ENCODE data around the gene MINDY2. TPM values are rescaled to one million over a fixed set of nuclear protein-coding genes. Genes with fewer than 3 reads are reported as not detected.
A peak's percentile ranks its signal among the peaks of the same experiment; 100 is the strongest.

The MINDY2 gene
- total RNA-seq (10 to 100 TPM in 1 of 2 experiments, 1 to 10 TPM in 1; 9.6 to 12.1 TPM), polyA plus RNA-seq (18.8 TPM)

- CTCF ChIA-PET = interaction anchor here (0.7 to 6.8 kb wide), 22 partner anchors 9 to 543 kb away, joined by 3 to 58 read pairs (median 4); partner anchors contain the start of genes ADAM10 and SLTM
- H3K27me3 Mint-ChIP-seq = no peaks in the 10 kb centered on the region
- H3K4me1 Mint-ChIP-seq = peaks cover 8 to 18% (median 9%) of the 10 kb centered on the region in 3 donors
- no peaks in the 10 kb centered on the region for H3K9me3 ChIP-seq (ENCODE audit: low read length)
- peak within 1 kb of the TSS in 2 of 7 donors; percentile 26 to 98 for H3K4me3 Mint-ChIP-seq
- peak; percentile 87 to 96 (median 90) for DNase-seq
- peak within 1 kb of the TSS; percentile 86 for H3K27ac ChIP-seq (ENCODE audit: low read depth, low read length)
- no peaks in the 10 kb centered on the region for H3K27me3 ChIP-seq (ENCODE audit: insufficient read depth, low read length, poor library complexity, severe bottlenecking)
- H3K36me3 ChIP-seq (ENCODE audit: insufficient read depth, low read length) = no peaks in the 10 kb centered on the region
- H3K27ac Mint-ChIP-seq = peak within 1 kb of the TSS; percentile 78 to 97 (median 92)
- H3K9me3 Mint-ChIP-seq = no peaks in the 10 kb centered on the region
- peak within 1 kb of the TSS; percentile 58 for H3K4me3 ChIP-seq (ENCODE audit: low read length)
- H3K4me1 ChIP-seq (ENCODE audit: insufficient read depth, low read length) = peaks cover 35% of the 10 kb centered on the region
- POLR2A ChIA-PET = interaction anchor here (0.6 to 2.4 kb wide), 7 partner anchors 19 to 368 kb away, joined by 3 to 79 read pairs (median 4); partner anchors contain the start of genes ADAM10, RNF111 and SLTM
- peaks cover 0 to 9% (median 0%) of the 10 kb centered on the region in 3 donors for H3K36me3 Mint-ChIP-seq
These were observed at the start of gene MINDY2 for GRCh38 chr15:58770857-58771620. MINDY2 (plus strand) TSS chr15:58771302; CDS start chr15:58771396, 94 bp downstream.

GRCh38 chr15:58724466-58724865 is 46.6 kb upstream of the MINDY2 start:
- peaks cover 6 to 14% (median 11%) of the 10 kb centered on the region in 3 donors for H3K36me3 Mint-ChIP-seq
- no peaks in the 10 kb centered on the region for H3K36me3 ChIP-seq (ENCODE audit: insufficient read depth, low read length)
- H3K4me1 ChIP-seq (ENCODE audit: insufficient read depth, low read length) = peaks cover 15% of the 10 kb centered on the region
- POLR2A ChIA-PET = no interaction called here
- H3K4me1 Mint-ChIP-seq = peaks cover 53 to 73% (median 72%) of the 10 kb centered on the region in 3 donors
- peak overlapping the region in 2 of 7 donors; percentile 4 to 20 for H3K4me3 Mint-ChIP-seq
- peak in 1 of 5 donors; percentile 12 for DNase-seq
- CTCF ChIA-PET = no interaction called here
- no peaks in the 10 kb centered on the region for H3K9me3 Mint-ChIP-seq
- H3K9me3 ChIP-seq (ENCODE audit: low read length) = no peaks in the 10 kb centered on the region
- no peaks in the 10 kb centered on the region for H3K27me3 ChIP-seq (ENCODE audit: insufficient read depth, low read length, poor library complexity, severe bottlenecking)
- H3K27ac Mint-ChIP-seq = peak overlapping the region in 5 of 8 donors; percentile 2 to 56 (median 30)
- H3K27ac ChIP-seq (ENCODE audit: low read depth, low read length) = no peak overlapping the region
- no peaks in the 10 kb centered on the region for H3K27me3 Mint-ChIP-seq
- H3K4me3 ChIP-seq (ENCODE audit: low read length) = no peak overlapping the region

GRCh38 chr15:58726867-58727266 is 44.2 kb upstream of the MINDY2 start:
- Histone ChIP-seq H3K4me3 (ENCODE audit: low read length) (no peak overlapping the region), H3K27ac (ENCODE audit: low read depth, low read length) (no peak overlapping the region), H3K27me3 (ENCODE audit: insufficient read depth, low read length, poor library complexity, severe bottlenecking) (no peaks in the 10 kb centered on the region), H3K4me1 (ENCODE audit: insufficient read depth, low read length) (peaks cover 21% of the 10 kb centered on the region), H3K9me3 (ENCODE audit: low read length) (no peaks in the 10 kb centered on the region), H3K36me3 (ENCODE audit: insufficient read depth, low read length) (no peaks in the 10 kb centered on the region)
- Mint-ChIP-seq H3K27me3 (no peaks in the 10 kb centered on the region), H3K27ac (no peak overlapping the region), H3K4me3 (peak overlapping the region in 1 of 7 donors; percentile 41), H3K9me3 (no peaks in the 10 kb centered on the region), H3K36me3 (peaks cover 0 to 16% (median 7%) of the 10 kb centered on the region in 3 donors), H3K4me1 (peaks cover 50 to 70% (median 68%) of the 10 kb centered on the region in 3 donors)
- DNase-seq = no peak
- ChIA-PET CTCF (no interaction called here), POLR2A (no interaction called here)

DNA sequence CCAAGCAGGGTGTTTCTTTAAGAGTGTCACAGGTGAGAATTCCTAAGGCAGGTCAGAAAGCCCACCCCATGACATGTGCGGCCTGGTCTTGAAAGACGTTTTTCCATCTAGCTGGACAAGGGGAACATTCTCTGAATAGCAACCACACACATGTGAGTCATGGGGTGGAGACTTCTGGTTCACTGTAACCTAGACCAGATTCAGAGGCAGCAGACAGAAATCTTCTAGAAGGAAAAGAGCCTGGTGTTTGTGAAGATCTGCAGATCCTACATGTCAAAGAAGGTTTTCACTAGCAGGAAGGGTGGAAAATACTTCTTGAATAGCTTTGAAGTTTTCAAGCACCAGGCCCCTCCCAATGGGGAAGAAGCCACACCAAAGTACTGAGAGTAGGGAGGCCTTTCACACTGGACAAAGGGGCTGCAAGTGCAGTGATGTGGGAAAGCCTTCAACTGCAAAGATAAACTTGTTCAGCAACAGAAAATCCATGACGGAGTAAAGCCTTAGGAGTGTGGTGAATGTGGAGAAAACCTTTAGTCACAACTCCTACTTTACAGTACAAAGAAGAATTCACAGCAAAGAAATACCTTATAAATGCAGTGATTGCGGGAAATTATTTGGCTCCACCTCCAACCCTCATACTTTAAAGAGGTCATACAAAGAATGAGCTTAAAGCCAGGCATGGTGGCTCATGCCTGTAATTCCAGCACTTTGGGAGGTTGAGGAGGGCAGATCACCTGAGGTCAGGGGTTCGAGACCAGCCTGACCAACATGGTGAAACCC is 39.2 kb upstream of the MINDY2 start:
- no peaks in the 10 kb centered on the region for H3K27me3 Mint-ChIP-seq
- H3K4me3 ChIP-seq (ENCODE audit: low read length) = no peak overlapping the region
- POLR2A ChIA-PET = no interaction called here
- H3K27ac Mint-ChIP-seq = peak overlapping the region in 5 of 8 donors; percentile 18 to 85 (median 51)
- peaks cover 0 to 17% (median 4%) of the 10 kb centered on the region in 3 donors for H3K36me3 Mint-ChIP-seq
- CTCF ChIA-PET = no interaction called here
- H3K27ac ChIP-seq (ENCODE audit: low read depth, low read length) = no peak overlapping the region
- H3K4me3 Mint-ChIP-seq = peak overlapping the region in 3 of 7 donors; percentile 9 to 33 (median 9)
- H3K4me1 ChIP-seq (ENCODE audit: insufficient read depth, low read length) = peaks cover 42% of the 10 kb centered on the region
- H3K36me3 ChIP-seq (ENCODE audit: insufficient read depth, low read length) = no peaks in the 10 kb centered on the region
- H3K27me3 ChIP-seq (ENCODE audit: insufficient read depth, low read length, poor library complexity, severe bottlenecking) = no peaks in the 10 kb centered on the region
- no peaks in the 10 kb centered on the region for H3K9me3 Mint-ChIP-seq
- peaks cover 60 to 83% (median 76%) of the 10 kb centered on the region in 3 donors for H3K4me1 Mint-ChIP-seq
- DNase-seq = no peak
- H3K9me3 ChIP-seq (ENCODE audit: low read length) = no peaks in the 10 kb centered on the region

- Mint-ChIP-seq H3K36me3 (peaks cover 0 to 17% (median 4%) of the 10 kb centered on the region in 3 donors), H3K27me3 (no peaks in the 10 kb centered on the region), H3K4me1 (peaks cover 64 to 86% (median 80%) of the 10 kb centered on the region in 3 donors), H3K27ac (peak overlapping the region in 4 of 8 donors; percentile 51 to 83 (median 63)), H3K4me3 (peak overlapping the region in 2 of 7 donors; percentile 6 to 33), H3K9me3 (no peaks in the 10 kb centered on the region)
- no peak for DNase-seq
- CTCF ChIA-PET = no interaction called here
- Histone ChIP-seq H3K27me3 (ENCODE audit: insufficient read depth, low read length, poor library complexity, severe bottlenecking) (no peaks in the 10 kb centered on the region), H3K9me3 (ENCODE audit: low read length) (no peaks in the 10 kb centered on the region), H3K27ac (ENCODE audit: low read depth, low read length) (no peak overlapping the region), H3K4me1 (ENCODE audit: insufficient read depth, low read length) (peaks cover 48% of the 10 kb centered on the region), H3K4me3 (ENCODE audit: low read length) (no peak overlapping the region), H3K36me3 (ENCODE audit: insufficient read depth, low read length) (no peaks in the 10 kb centered on the region)
- POLR2A ChIA-PET = no interaction called here
These were observed 38.3 kb upstream of the MINDY2 start for GRCh38 chr15:58732625-58733363.

GRCh38 chr15:58734859-58735258 is 36.2 kb upstream of the MINDY2 start:
- DNase-seq = no peak
- Mint-ChIP-seq H3K9me3 (no peaks in the 10 kb centered on the region), H3K4me1 (peaks cover 67 to 90% (median 83%) of the 10 kb centered on the region in 3 donors), H3K27ac (peak overlapping the region in 4 of 8 donors; percentile 2 to 63 (median 36)), H3K4me3 (no peak overlapping the region), H3K27me3 (no peaks in the 10 kb centered on the region), H3K36me3 (peaks cover 0 to 10% (median 0%) of the 10 kb centered on the region in 3 donors)
- H3K4me3 ChIP-seq (ENCODE audit: low read length) = no peak overlapping the region
- no peaks in the 10 kb centered on the region for H3K9me3 ChIP-seq (ENCODE audit: low read length)
- H3K27ac ChIP-seq (ENCODE audit: low read depth, low read length) = no peak overlapping the region
- no peaks in the 10 kb centered on the region for H3K27me3 ChIP-seq (ENCODE audit: insufficient read depth, low read length, poor library complexity, severe bottlenecking)
- peaks cover 47% of the 10 kb centered on the region for H3K4me1 ChIP-seq (ENCODE audit: insufficient read depth, low read length)
- no peaks in the 10 kb centered on the region for H3K36me3 ChIP-seq (ENCODE audit: insufficient read depth, low read length)
- POLR2A ChIA-PET = no interaction called here
- CTCF ChIA-PET = no interaction called here

DNA sequence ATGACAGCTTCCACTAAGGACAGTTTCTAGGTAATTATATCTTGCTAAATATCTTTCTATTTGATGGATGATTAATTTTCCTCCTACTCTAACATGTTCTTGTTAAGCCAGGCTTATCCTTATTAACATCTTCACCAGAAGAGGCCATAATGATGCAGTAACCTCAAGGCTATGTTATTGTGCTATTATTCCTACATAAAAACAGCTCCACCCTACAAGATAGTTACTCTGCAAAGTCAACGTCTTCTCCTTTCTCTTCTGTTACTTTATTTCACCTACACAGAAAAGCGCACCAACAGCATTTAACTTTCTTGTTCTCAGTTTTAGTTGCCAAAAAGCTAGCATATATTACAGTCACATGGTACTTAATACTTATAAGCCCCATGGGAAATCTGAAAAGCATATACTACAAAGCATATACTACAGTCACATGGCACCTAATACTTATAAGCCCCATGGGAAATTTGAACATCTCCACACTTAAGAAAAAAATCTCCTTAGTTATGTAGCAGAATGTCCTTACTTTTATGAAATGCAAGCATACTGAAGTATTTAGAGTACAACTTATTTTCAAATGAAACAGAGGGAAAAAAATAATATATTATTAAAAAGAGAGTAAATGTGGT is 35.0 kb upstream of the MINDY2 start:
- no peaks in the 10 kb centered on the region for H3K27me3 Mint-ChIP-seq
- ChIA-PET POLR2A (no interaction called here), CTCF (no interaction called here)
- DNase-seq = no peak
- peak overlapping the region in 2 of 7 donors; percentile 4 to 7 for H3K4me3 Mint-ChIP-seq
- peaks cover 67 to 91% (median 85%) of the 10 kb centered on the region in 3 donors for H3K4me1 Mint-ChIP-seq
- Histone ChIP-seq H3K27me3 (ENCODE audit: insufficient read depth, low read length, poor library complexity, severe bottlenecking) (no peaks in the 10 kb centered on the region), H3K4me1 (ENCODE audit: insufficient read depth, low read length) (peaks cover 57% of the 10 kb centered on the region), H3K36me3 (ENCODE audit: insufficient read depth, low read length) (no peaks in the 10 kb centered on the region), H3K9me3 (ENCODE audit: low read length) (no peaks in the 10 kb centered on the region), H3K27ac (ENCODE audit: low read depth, low read length) (no peak overlapping the region), H3K4me3 (ENCODE audit: low read length) (no peak overlapping the region)
- H3K36me3 Mint-ChIP-seq = peaks cover 0 to 8% (median 0%) of the 10 kb centered on the region in 3 donors
- H3K9me3 Mint-ChIP-seq = no peaks in the 10 kb centered on the region
- peak overlapping the region in 3 of 8 donors; percentile 32 to 71 (median 51) for H3K27ac Mint-ChIP-seq
